WTC11 (cell line): ENCODE data around the gene KCNK15. TPM values are rescaled to one million over a fixed set of nuclear protein-coding genes. Genes with fewer than 3 reads are reported as not detected.

Experiments used
- ATAC-seq: fragments of 200-7000 bp; cut with Tn5 transposase; 2 replicates; pipeline ENCODE4 v1.10.0; 2021; ENCODE audit warnings: mild to moderate bottlenecking, moderate library complexity
- CTCF ChIA-PET: fragments of 300-600 bp; sonication (Branson Sonifier 250); formaldehyde crosslinking; loops from one replicate; lab custom pipeline; 2021; ENCODE audit warnings: antibody characterized with exemption; lab: Charles Lee
- POLR2A ChIA-PET: fragments of 350-600 bp; sonication (Branson Sonifier 250); formaldehyde crosslinking; loops from one replicate; lab custom pipeline; 2021; ENCODE audit warnings: antibody characterized with exemption; lab: Charles Lee
- DNase-seq: peaks from one replicate; pipeline ENCODE4 v3.0.0; 2021; ENCODE audit warnings: low spot score
- H3K27ac Mint-ChIP-seq: 2 replicates; pipeline ENCODE4 v1.8.0; 2021; ENCODE audit warnings: mixed read lengths
- H3K27me3 Mint-ChIP-seq: 2 replicates; pipeline ENCODE4 v1.8.0; 2021; ENCODE audit warnings: low read depth, mild to moderate bottlenecking, moderate library complexity, mixed read lengths
- H3K36me3 Mint-ChIP-seq: 2 replicates; pipeline ENCODE4 v1.8.0; 2021; ENCODE audit warnings: mixed read lengths
- H3K4me1 Mint-ChIP-seq: 2 replicates; pipeline ENCODE4 v1.8.0; 2022; ENCODE audit warnings: mixed read lengths
- H3K4me3 Mint-ChIP-seq: 2 replicates; pipeline ENCODE4 v1.8.0; 2021; ENCODE audit warnings: mild to moderate bottlenecking, moderate library complexity, mixed read lengths
- H3K9me3 Mint-ChIP-seq: 2 replicates; pipeline ENCODE4 v1.8.0; 2021; ENCODE audit warnings: mixed read lengths
- CREB1 ChIP-seq: sonication (generic); formaldehyde crosslinking; IDR thresholded peaks from 2 replicates; pipeline ENCODE4 v1.8.0; 2023; ENCODE audit warnings: mild to moderate bottlenecking, missing genetic modification reagents
- ELF4 ChIP-seq: sonication (generic); formaldehyde crosslinking; IDR thresholded peaks from 2 replicates; pipeline ENCODE4 v1.8.1; 2022; ENCODE audit warnings: low read depth, mild to moderate bottlenecking, moderate library complexity, missing genetic modification reagents
- FOXK1 ChIP-seq: sonication (generic); formaldehyde crosslinking; IDR thresholded peaks from 2 replicates; pipeline ENCODE4 v1.8.0; 2022; ENCODE audit warnings: mild to moderate bottlenecking, moderate library complexity, missing genetic modification reagents
- FOXP1 ChIP-seq: sonication (generic); formaldehyde crosslinking; IDR thresholded peaks from 2 replicates; pipeline ENCODE4 v1.8.0; 2022; ENCODE audit warnings: missing genetic modification reagents, mild to moderate bottlenecking, moderate library complexity, borderline replicate concordance
- GABPB1 ChIP-seq: sonication (generic); formaldehyde crosslinking; IDR thresholded peaks from 2 replicates; pipeline ENCODE4 v1.8.1; 2023; ENCODE audit warnings: mild to moderate bottlenecking, missing genetic modification reagents
- IRF2 ChIP-seq: sonication (generic); formaldehyde crosslinking; IDR thresholded peaks from 2 replicates; pipeline ENCODE4 v1.8.0; 2022; ENCODE audit warnings: low read depth, missing genetic modification reagents, borderline replicate concordance
- NFE2L1 ChIP-seq: sonication (generic); formaldehyde crosslinking; IDR thresholded peaks from 2 replicates; pipeline ENCODE4 v1.8.1; 2023; ENCODE audit warnings: missing genetic modification reagents
- NR3C1 ChIP-seq: sonication (generic); formaldehyde crosslinking; conservative IDR thresholded peaks from 2 replicates; pipeline ENCODE4 v1.8.1; 2023; ENCODE audit warnings: low read depth, mild to moderate bottlenecking, missing genetic modification reagents
- OVOL2 ChIP-seq: fragments of 250-450 bp; sonication (Bioruptor Pico); IDR thresholded peaks from 2 replicates; pipeline ENCODE4 v1.9.0; 2021; ENCODE audit warnings: mild to moderate bottlenecking, borderline replicate concordance
- RELA ChIP-seq: sonication (generic); formaldehyde crosslinking; IDR thresholded peaks from 2 replicates; pipeline ENCODE4 v1.8.1; 2022; ENCODE audit warnings: missing genetic modification reagents, mild to moderate bottlenecking, borderline replicate concordance
- SOX15 ChIP-seq: fragments of 250-450 bp; sonication (Bioruptor Pico); IDR thresholded peaks from 2 replicates; pipeline ENCODE4 v1.9.0; 2021; ENCODE audit warnings: mild to moderate bottlenecking
- SP1 ChIP-seq: sonication (generic); formaldehyde crosslinking; conservative IDR thresholded peaks from 2 replicates; pipeline ENCODE4 v1.8.1; 2022; ENCODE audit warnings: missing genetic modification reagents
- TCF7 ChIP-seq: sonication (generic); formaldehyde crosslinking; IDR thresholded peaks from 2 replicates; pipeline ENCODE4 v1.8.0; 2022; ENCODE audit warnings: mild to moderate bottlenecking, low read depth, missing genetic modification reagents, moderate library complexity
- TEAD4 ChIP-seq: sonication (generic); formaldehyde crosslinking; IDR thresholded peaks from 2 replicates; pipeline ENCODE4 v1.8.0; 2022; ENCODE audit warnings: mild to moderate bottlenecking, missing genetic modification reagents
- TP53 ChIP-seq: sonication (generic); formaldehyde crosslinking; IDR thresholded peaks from 2 replicates; pipeline ENCODE4 v1.8.1; 2023; ENCODE audit warnings: mild to moderate bottlenecking, missing genetic modification reagents
- ZNF219 ChIP-seq: sonication (generic); formaldehyde crosslinking; IDR thresholded peaks from 2 replicates; pipeline ENCODE4 v1.8.0; 2023; ENCODE audit warnings: missing genetic modification reagents, mild to moderate bottlenecking, borderline replicate concordance
- ZNF263 ChIP-seq: sonication (generic); formaldehyde crosslinking; IDR thresholded peaks from 2 replicates; pipeline ENCODE4 v1.8.1; 2022; ENCODE audit warnings: low read depth, mild to moderate bottlenecking, moderate library complexity, missing genetic modification reagents
- ZNF396 ChIP-seq: fragments of 250-450 bp; sonication (Bioruptor Pico); IDR thresholded peaks from 2 replicates; pipeline ENCODE4 v1.8.0; 2021; ENCODE audit warnings: mild to moderate bottlenecking, moderate library complexity, borderline replicate concordance
- ZNF416 ChIP-seq: fragments of 250-450 bp; sonication (Bioruptor Pico); IDR thresholded peaks from 2 replicates; pipeline ENCODE4 v1.9.0; 2021; ENCODE audit warnings: mild to moderate bottlenecking, inconsistent platforms
- ZNF423 ChIP-seq: fragments of 250-450 bp; sonication (Bioruptor Pico); IDR thresholded peaks from 2 replicates; pipeline ENCODE4 v2.1.2; 2022; ENCODE audit warnings: mild to moderate bottlenecking, moderate library complexity
- ZNF671 ChIP-seq: fragments of 250-450 bp; sonication (Bioruptor Pico); IDR thresholded peaks from 2 replicates; pipeline ENCODE4 v1.8.0; 2021; ENCODE audit warnings: mild to moderate bottlenecking
- total RNA-seq: library from RNA; stranded (reverse); gene quantifications from 3 replicates; pipeline ENCODE4 v1.2.3, GENCODE V29; 2021
- TF ChIP-seq, protein P1 (sequence below): sonication (generic); formaldehyde crosslinking; IDR thresholded peaks from 2 replicates; pipeline ENCODE4 v1.8.1; 2022; ENCODE audit warnings: mild to moderate bottlenecking, missing genetic modification reagents, moderate library complexity, borderline replicate concordance
- TF ChIP-seq, protein P2 (sequence below): sonication (generic); formaldehyde crosslinking; IDR thresholded peaks from 2 replicates; pipeline ENCODE4 v1.8.0; 2022; ENCODE audit warnings: mild to moderate bottlenecking, missing genetic modification reagents
- TF ChIP-seq, protein P3 (sequence below): sonication (generic); formaldehyde crosslinking; IDR thresholded peaks from 2 replicates; pipeline ENCODE4 v1.8.1; 2023; ENCODE audit warnings: mild to moderate bottlenecking, missing genetic modification reagents, moderate library complexity
- TF ChIP-seq, protein P4 (sequence below): sonication (generic); formaldehyde crosslinking; IDR thresholded peaks from 2 replicates; pipeline ENCODE4 v1.8.1; 2022; ENCODE audit warnings: missing genetic modification reagents, borderline replicate concordance
- TF ChIP-seq, protein P5 (sequence below): fragments of 250-450 bp; sonication (Bioruptor Pico); conservative IDR thresholded peaks from 2 replicates; pipeline ENCODE4 v1.9.0; 2021; ENCODE audit warnings: mild to moderate bottlenecking
- TF ChIP-seq, protein P6 (sequence below): sonication (generic); formaldehyde crosslinking; IDR thresholded peaks from 2 replicates; pipeline ENCODE4 v1.8.0; 2022; ENCODE audit warnings: mild to moderate bottlenecking, missing genetic modification reagents
- TF ChIP-seq, protein P7 (sequence below): fragments of 250-450 bp; sonication (Bioruptor Pico); IDR thresholded peaks from 2 replicates; pipeline ENCODE4 v2.1.2; 2022; ENCODE audit warnings: mild to moderate bottlenecking, moderate library complexity

Gene KCNK15
- total RNA-seq, 1 experiment from 2014 or later, result 0.24 TPM

DNA sequence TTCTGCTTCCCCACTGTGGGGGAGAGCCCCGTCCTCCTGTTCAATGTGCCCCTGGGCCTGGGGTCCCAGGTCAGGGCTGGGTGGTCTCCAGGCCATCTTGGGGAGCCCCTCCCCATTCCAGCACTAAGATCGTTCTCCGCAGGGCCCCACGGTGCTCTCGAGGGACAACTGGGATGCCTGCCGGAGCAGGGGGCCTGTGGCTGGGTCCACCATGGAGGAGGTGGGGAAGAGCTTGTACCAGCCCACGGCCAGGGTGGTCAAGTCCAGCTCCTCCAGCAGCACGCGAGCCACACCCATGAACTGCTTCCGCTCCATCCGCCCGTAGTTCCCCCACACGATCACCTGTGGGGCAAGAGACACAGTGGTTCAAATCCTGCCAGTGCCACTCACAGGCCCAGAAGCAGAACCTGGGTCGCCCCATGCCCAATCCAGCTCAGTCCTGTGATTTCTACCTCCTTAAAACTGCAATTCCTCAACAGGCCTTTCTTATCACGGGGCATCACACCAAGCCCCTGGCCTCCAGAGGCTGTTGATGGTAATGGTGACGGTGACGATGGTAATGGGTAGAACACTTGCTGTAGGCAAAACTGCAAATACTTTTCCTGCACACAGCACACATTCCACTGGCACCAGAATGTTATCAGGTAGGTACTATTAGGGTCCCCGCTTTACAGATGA lies 10.5 kb downstream of the KCNK15 start:
- H3K27ac Mint-ChIP-seq, result no peak overlapping the region
- ATAC-seq, result no peak
- TF ChIP-seq NFE2L1 (CRISPR knock-in tag) (no peak), CREB1 (CRISPR knock-in tag) (no peak), SP1 (no peak), ZNF396 (CRISPR knock-in tag) (no peak), SOX15 (CRISPR knock-in tag) (no peak), ZNF671 (no peak), FOXP1 (no peak), NR3C1 (no peak), OVOL2 (CRISPR knock-in tag) (no peak), RELA (no peak), IRF2 (CRISPR knock-in tag) (no peak), GABPB1 (CRISPR knock-in tag) (no peak), FOXK1 (CRISPR knock-in tag) (no peak)
- TF ChIP-seq, protein P1, sequence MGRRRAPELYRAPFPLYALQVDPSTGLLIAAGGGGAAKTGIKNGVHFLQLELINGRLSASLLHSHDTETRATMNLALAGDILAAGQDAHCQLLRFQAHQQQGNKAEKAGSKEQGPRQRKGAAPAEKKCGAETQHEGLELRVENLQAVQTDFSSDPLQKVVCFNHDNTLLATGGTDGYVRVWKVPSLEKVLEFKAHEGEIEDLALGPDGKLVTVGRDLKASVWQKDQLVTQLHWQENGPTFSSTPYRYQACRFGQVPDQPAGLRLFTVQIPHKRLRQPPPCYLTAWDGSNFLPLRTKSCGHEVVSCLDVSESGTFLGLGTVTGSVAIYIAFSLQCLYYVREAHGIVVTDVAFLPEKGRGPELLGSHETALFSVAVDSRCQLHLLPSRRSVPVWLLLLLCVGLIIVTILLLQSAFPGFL (CRISPR knock-in tag), result no peak
- TF ChIP-seq, protein P2, sequence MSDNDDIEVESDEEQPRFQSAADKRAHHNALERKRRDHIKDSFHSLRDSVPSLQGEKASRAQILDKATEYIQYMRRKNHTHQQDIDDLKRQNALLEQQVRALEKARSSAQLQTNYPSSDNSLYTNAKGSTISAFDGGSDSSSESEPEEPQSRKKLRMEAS (CRISPR knock-in tag), result no peak
- TF ChIP-seq, protein P3, sequence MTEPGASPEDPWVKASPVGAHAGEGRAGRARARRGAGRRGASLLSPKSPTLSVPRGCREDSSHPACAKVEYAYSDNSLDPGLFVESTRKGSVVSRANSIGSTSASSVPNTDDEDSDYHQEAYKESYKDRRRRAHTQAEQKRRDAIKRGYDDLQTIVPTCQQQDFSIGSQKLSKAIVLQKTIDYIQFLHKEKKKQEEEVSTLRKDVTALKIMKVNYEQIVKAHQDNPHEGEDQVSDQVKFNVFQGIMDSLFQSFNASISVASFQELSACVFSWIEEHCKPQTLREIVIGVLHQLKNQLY, result no peak
- TF ChIP-seq, protein P4, sequence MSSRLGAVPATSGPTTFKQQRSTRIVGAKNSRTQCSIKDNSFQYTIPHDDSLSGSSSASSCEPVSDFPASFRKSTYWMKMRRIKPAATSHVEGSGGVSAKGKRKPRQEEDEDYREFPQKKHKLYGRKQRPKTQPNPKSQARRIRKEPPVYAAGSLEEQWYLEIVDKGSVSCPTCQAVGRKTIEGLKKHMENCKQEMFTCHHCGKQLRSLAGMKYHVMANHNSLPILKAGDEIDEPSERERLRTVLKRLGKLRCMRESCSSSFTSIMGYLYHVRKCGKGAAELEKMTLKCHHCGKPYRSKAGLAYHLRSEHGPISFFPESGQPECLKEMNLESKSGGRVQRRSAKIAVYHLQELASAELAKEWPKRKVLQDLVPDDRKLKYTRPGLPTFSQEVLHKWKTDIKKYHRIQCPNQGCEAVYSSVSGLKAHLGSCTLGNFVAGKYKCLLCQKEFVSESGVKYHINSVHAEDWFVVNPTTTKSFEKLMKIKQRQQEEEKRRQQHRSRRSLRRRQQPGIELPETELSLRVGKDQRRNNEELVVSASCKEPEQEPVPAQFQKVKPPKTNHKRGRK (CRISPR knock-in tag), result no peak
- TF ChIP-seq, protein P5, sequence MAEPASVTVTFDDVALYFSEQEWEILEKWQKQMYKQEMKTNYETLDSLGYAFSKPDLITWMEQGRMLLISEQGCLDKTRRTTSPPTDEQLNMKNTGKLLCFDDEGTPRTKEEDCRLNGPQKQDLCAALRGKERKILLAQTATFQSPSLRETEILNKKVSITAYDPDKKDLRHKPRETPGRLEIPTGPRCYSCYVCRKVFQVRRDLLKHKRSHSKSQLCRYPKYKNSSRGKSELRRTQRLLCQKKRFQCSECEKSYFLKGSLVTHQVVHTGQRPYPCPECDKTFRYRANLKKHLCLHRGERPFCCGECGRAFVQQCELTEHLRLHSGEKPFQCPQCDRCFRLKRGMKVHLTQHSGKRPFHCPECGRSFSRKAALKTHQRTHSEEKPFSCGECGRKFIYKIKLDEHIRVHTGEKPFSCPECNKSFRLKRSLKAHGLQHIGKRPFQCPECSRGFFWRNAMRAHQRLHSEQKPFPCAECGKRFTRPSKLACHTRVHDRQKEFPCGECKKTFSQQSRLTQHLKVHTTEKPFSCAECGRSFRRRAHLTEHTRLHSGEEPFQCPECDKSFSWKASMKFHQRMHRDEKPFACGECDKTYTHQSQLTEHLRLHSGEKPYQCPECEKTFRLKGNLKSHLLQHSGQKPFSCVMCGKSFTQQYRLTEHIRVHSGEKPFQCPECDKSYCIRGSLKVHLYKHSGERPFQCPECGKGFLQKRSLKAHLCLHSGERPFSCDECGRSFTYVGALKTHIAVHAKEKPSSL (CRISPR knock-in tag), result no peak
- TF ChIP-seq, protein P6, sequence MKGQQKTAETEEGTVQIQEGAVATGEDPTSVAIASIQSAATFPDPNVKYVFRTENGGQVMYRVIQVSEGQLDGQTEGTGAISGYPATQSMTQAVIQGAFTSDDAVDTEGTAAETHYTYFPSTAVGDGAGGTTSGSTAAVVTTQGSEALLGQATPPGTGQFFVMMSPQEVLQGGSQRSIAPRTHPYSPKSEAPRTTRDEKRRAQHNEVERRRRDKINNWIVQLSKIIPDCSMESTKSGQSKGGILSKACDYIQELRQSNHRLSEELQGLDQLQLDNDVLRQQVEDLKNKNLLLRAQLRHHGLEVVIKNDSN (CRISPR knock-in tag), result no peak
- DNase-seq, result no peak
- CTCF ChIA-PET, result interaction anchor here (1.0 to 1.8 kb wide), 3 partner anchors 8 to 73 kb away, joined by 4 to 8 read pairs (median 6); no protein-coding TSS in a partner anchor
- no peaks in the 10 kb centered on the region for H3K4me1 Mint-ChIP-seq
- no peaks in the 10 kb centered on the region for H3K27me3 Mint-ChIP-seq
- no peak overlapping the region for H3K4me3 Mint-ChIP-seq
- no peaks in the 10 kb centered on the region for H3K9me3 Mint-ChIP-seq
- no peaks in the 10 kb centered on the region for H3K36me3 Mint-ChIP-seq
- POLR2A ChIA-PET, result no interaction called here

DNA sequence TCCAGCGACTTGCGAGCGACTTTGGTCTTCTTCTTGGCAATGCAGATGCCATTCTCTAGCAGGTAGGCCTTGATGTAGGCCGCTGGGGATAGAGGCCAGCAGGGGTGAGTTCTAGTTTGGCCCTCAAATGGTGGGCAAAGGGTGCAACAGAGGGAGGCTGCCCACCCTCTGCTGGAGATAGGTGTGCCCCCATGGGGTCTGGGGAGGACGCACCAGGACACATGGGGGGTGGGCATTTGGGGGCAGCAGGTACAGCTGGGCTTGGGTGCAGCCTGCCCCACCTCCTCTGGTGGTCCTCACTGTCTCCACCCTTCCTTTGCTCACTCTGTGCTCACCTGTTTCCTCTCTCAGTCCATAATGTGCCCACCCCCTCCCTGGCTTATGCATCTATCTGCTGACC lies 11.3 kb downstream of the KCNK15 start:
- no peak overlapping the region for H3K4me3 Mint-ChIP-seq
- no peaks in the 10 kb centered on the region for H3K9me3 Mint-ChIP-seq
- no peaks in the 10 kb centered on the region for H3K4me1 Mint-ChIP-seq
- CTCF ChIA-PET, result interaction anchor here (1.4 kb wide), 1 partner anchor 9 kb away, joined by 8 read pairs; no protein-coding TSS in a partner anchor
- ATAC-seq, result no peak
- H3K27ac Mint-ChIP-seq, result no peak overlapping the region
- DNase-seq, result no peak
- POLR2A ChIA-PET, result no interaction called here
- H3K36me3 Mint-ChIP-seq, result no peaks in the 10 kb centered on the region
- H3K27me3 Mint-ChIP-seq, result no peaks in the 10 kb centered on the region
- TF ChIP-seq ZNF219 (CRISPR knock-in tag) (no peak), TEAD4 (no peak), TP53 (CRISPR knock-in tag) (no peak), ZNF263 (CRISPR knock-in tag) (no peak), ELF4 (CRISPR knock-in tag) (no peak), ZNF416 (no peak), TCF7 (CRISPR knock-in tag) (no peak), ZNF423 (CRISPR knock-in tag) (no peak)
- TF ChIP-seq, protein P7, sequence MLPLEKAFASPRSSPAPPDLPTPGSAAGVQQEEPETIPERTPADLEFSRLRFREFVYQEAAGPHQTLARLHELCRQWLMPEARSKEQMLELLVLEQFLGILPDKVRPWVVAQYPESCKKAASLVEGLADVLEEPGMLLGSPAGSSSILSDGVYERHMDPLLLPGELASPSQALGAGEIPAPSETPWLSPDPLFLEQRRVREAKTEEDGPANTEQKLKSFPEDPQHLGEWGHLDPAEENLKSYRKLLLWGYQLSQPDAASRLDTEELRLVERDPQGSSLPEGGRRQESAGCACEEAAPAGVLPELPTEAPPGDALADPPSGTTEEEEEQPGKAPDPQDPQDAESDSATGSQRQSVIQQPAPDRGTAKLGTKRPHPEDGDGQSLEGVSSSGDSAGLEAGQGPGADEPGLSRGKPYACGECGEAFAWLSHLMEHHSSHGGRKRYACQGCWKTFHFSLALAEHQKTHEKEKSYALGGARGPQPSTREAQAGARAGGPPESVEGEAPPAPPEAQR (CRISPR knock-in tag), result no peak
